Calu3 (cell line): ENCODE results near the gene RCAN3. TPM values are rescaled to one million over a fixed set of nuclear protein-coding genes. Genes with fewer than 3 reads are reported as not detected.

Experiments used
- BruUV-seq: library from RNA; stranded (reverse); fragments of 400-500 nt; replicated peaks from 2 replicates; lab custom pipeline; 2021; lab: Mats Ljungman, UMichigan
- CTCF ChIA-PET: fragments of 300-600 bp; sonication (Branson Sonifier 250); formaldehyde crosslinking; loops from one replicate; lab custom pipeline; 2022; ENCODE audit warnings: antibody characterized with exemption; lab: Charles Lee
- DNase-seq: peaks from one replicate; pipeline ENCODE4 v3.0.0; 2022
- H3K27ac Mint-ChIP-seq: one replicate; pipeline ENCODE4 v1.8.0; 2022; ENCODE audit warnings: mixed read lengths; ENCODE audit not compliant: unreplicated experiment
- H3K27me3 Mint-ChIP-seq: one replicate; pipeline ENCODE4 v1.8.0; 2022; ENCODE audit warnings: mixed read lengths; ENCODE audit not compliant: unreplicated experiment
- H3K36me3 Mint-ChIP-seq: one replicate; pipeline ENCODE4 v1.8.0; 2022; ENCODE audit warnings: mild to moderate bottlenecking, moderate library complexity, mixed read lengths; ENCODE audit not compliant: insufficient read depth, unreplicated experiment
- H3K4me1 Mint-ChIP-seq: one replicate; pipeline ENCODE4 v1.8.0; 2022; ENCODE audit warnings: mild to moderate bottlenecking, low read depth, mixed read lengths; ENCODE audit not compliant: unreplicated experiment
- H3K4me3 Mint-ChIP-seq: one replicate; pipeline ENCODE4 v1.8.0; 2022; ENCODE audit warnings: mild to moderate bottlenecking, low read depth, moderate library complexity, mixed read lengths; ENCODE audit not compliant: unreplicated experiment
- H3K9me3 Mint-ChIP-seq: one replicate; pipeline ENCODE4 v1.8.0; 2022; ENCODE audit warnings: low read depth, mixed read lengths; ENCODE audit not compliant: unreplicated experiment
- intact Hi-C: fragments of 100-400 bp; cut with micrococcal nuclease; formaldehyde crosslinking; loops from one replicate; pipeline ENCODE4 v1.10.0; 2022; ENCODE audit not compliant: unreplicated experiment
- total RNA-seq: library from RNA; stranded (reverse); gene quantifications from 2 replicates; pipeline ENCODE4 v1.2.3, GENCODE V29; 2022
- TF ChIP-seq, protein P1 (sequence below): fragments of 200-600 bp; IDR thresholded peaks from one replicate; pipeline ENCODE4 v1.8.0; 2022; ENCODE audit warnings: antibody characterized with exemption; ENCODE audit not compliant: unreplicated experiment

Gene RCAN3
- total RNA-seq, 1 experiment from 2014 or later, result 15.3 TPM

DNA sequence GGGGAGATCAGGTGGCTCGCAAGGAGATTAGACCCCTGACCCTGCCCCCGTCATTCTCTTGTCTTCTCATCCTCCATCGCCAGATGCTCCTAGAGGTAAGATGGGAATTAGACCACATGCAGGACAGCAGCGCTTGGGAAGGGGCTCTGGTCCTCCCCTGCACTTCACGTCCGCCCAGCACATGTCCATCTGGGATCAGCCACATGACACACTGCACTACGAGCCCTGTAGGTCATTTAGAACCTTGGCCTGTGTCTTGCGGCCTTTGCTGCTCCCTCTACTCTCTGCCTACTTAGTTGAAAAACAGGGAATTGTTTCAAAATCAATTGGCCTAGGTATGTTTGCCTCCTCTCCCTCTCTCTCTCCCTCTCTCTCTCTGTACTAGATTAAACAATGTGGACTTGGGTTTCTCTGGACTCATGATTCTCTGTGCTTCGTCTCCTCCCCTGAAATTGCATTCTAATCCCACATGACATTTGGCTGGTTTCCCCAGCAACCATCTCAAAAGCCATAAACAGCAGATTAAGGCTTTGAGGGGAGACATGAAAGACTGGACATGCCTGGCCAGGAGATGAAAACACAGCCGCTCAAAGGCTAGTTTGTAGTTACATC lies 49.4 kb downstream of the RCAN3 start:
- Mint-ChIP-seq H3K36me3 (peaks cover 24% of the 10 kb centered on the region), H3K4me1 (peaks cover 16% of the 10 kb centered on the region), H3K27me3 (no peaks in the 10 kb centered on the region), H3K9me3 (no peaks in the 10 kb centered on the region), H3K4me3 (no peak overlapping the region), H3K27ac (no peak overlapping the region)
- TF ChIP-seq, protein P1, sequence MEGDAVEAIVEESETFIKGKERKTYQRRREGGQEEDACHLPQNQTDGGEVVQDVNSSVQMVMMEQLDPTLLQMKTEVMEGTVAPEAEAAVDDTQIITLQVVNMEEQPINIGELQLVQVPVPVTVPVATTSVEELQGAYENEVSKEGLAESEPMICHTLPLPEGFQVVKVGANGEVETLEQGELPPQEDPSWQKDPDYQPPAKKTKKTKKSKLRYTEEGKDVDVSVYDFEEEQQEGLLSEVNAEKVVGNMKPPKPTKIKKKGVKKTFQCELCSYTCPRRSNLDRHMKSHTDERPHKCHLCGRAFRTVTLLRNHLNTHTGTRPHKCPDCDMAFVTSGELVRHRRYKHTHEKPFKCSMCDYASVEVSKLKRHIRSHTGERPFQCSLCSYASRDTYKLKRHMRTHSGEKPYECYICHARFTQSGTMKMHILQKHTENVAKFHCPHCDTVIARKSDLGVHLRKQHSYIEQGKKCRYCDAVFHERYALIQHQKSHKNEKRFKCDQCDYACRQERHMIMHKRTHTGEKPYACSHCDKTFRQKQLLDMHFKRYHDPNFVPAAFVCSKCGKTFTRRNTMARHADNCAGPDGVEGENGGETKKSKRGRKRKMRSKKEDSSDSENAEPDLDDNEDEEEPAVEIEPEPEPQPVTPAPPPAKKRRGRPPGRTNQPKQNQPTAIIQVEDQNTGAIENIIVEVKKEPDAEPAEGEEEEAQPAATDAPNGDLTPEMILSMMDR, result no peak
- no peak for DNase-seq
- intact Hi-C loops, result no loop called here
- BruUV-seq, result no TSS peak
- CTCF ChIA-PET, result no interaction called here

DNA sequence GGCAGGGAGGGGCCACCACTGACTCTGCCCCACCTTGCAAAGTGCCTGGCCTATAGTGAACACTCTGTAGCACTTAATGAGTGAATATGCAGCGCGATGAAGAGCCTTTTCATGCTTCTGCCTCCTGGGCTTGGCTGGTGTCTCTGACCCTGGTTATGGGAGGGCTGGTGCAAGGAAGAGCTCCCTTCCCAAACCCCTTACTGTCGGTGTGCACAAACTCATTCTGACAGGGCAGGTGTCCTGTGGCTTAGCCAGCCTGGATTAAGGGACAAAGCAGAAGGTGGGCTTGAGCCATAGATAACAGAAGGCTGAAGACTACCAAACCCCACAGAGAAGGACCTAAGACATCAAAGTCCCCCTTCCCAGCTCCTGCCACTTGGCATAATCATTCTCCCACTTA lies 51.3 kb downstream of the RCAN3 start:
- Mint-ChIP-seq H3K4me3 (no peak overlapping the region), H3K27me3 (no peaks in the 10 kb centered on the region), H3K4me1 (peaks cover 33% of the 10 kb centered on the region), H3K27ac (no peak overlapping the region), H3K9me3 (no peaks in the 10 kb centered on the region), H3K36me3 (peaks cover 35% of the 10 kb centered on the region)
- CTCF ChIA-PET, result interaction anchor here (0.6 kb wide), 1 partner anchor 9 kb away, joined by 4 read pairs; no protein-coding TSS in a partner anchor
- TF ChIP-seq, protein P1, result no peak
- DNase-seq, result no peak
- no TSS peak for BruUV-seq
- intact Hi-C loops, result no loop called here

DNA sequence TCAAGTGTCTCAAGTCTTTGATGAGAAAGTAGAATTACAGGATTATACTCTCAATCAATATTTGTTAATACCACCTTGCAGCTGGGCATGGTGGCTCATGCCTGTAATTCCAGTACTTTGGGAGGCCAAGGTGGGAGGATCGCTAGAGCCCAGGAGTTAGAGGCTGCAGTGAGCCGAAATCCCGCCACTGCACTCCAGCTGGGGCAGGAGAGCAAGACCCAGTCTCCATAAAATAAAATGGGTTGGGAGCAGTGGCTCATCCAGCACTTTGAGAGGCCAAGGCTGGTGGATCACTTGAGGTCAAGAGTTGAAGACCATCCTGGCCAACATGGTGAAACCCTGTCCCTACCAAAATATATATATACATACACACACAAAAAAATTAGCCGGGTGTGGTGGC lies 52.1 kb downstream of the RCAN3 start:
- H3K4me1 Mint-ChIP-seq, result peaks cover 39% of the 10 kb centered on the region
- TF ChIP-seq, protein P1, result no peak
- H3K4me3 Mint-ChIP-seq, result peak overlapping the region; percentile 96
- peaks cover 43% of the 10 kb centered on the region for H3K36me3 Mint-ChIP-seq
- no peaks in the 10 kb centered on the region for H3K27me3 Mint-ChIP-seq
- H3K27ac Mint-ChIP-seq, result no peak overlapping the region
- BruUV-seq, result no TSS peak
- no peak for DNase-seq
- CTCF ChIA-PET, result interaction anchor here (0.6 to 1.2 kb wide), 4 partner anchors 8 to 611 kb away, joined by 3 to 9 read pairs (median 4); no protein-coding TSS in a partner anchor
- no peaks in the 10 kb centered on the region for H3K9me3 Mint-ChIP-seq
- intact Hi-C loops, result loop anchor here (5.0 kb wide), 1 partner anchor 83 kb away; no protein-coding TSS in a partner anchor

DNA sequence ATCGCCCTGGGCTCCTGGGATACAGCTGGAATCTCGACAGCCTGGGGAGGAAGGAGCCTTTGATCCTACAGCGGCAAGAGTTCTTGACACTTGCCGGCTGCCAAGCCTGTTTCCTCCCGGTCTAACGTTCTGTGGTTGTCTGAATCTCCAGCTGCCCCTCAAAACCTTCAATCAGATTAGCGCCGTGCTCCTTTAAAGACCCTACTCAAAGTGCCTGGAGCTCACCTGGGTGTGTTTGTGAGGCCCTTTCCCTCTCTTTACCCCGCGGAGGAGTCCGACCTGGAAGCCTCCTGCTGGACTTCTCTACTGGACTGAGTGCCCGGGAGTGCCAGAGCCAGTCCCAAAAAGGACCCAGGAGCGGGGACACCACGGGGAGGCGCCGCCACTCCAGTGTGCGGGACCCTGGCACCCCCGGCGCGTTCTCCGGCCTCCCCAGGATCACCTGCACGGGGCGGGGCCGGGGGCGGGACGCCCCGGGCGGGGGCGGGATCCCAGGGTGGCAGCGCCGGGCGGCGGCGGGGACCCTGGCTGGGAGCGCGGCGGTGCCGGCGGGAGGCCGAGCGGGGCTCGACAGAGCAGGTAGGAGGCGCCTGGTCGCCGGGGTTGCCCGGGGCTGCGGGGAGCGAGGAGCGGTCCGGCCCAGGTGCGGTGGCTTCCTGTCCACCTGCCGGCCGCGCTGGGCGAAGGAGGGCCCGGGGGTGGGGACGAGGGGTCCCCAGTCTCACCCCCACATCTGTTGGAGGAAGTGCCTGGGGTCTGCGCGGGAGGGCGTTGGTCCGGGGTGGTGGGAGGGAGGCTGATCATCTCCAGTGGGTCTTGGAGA lies 53.2 kb downstream of the RCAN3 start, which contains the start of gene NCMAP:
Gene NCMAP (plus strand): TSS at position 497 of the 823 bp plus-strand sequence. CDS start 39,344 bp downstream, outside the sequence.
- peaks cover 51% of the 10 kb centered on the region for H3K36me3 Mint-ChIP-seq
- no TSS peak for BruUV-seq
- H3K4me1 Mint-ChIP-seq, result peaks cover 39% of the 10 kb centered on the region
- TF ChIP-seq, protein P1, result no peak
- H3K27ac Mint-ChIP-seq, result peak within 1 kb of the TSS; percentile 80
- H3K27me3 Mint-ChIP-seq, result no peaks in the 10 kb centered on the region
- intact Hi-C loops, result loop anchor here (5.0 kb wide), 1 partner anchor 81 kb away; no protein-coding TSS in a partner anchor
- peak; percentile 83 for DNase-seq
- CTCF ChIA-PET, result interaction anchor here (0.6 to 1.2 kb wide), 4 partner anchors 12 to 610 kb away, joined by 3 to 9 read pairs (median 4); no protein-coding TSS in a partner anchor
- peak within 1 kb of the TSS; percentile 96 for H3K4me3 Mint-ChIP-seq
- H3K9me3 Mint-ChIP-seq, result no peaks in the 10 kb centered on the region
